Activated CD4-positive, alpha-beta T cell treated with anti-CD3 and anti-CD28 coated beads, Interleukin-2, amount 50 U/mL, for 16 hours (primary cell): ENCODE measurements around the gene TINAG.

ENCODE experiments used
- DNase-seq: peaks from one replicate; pipeline ENCODE4 v3.0.0-alpha.2; 2020

Gene TINAG, protein sequence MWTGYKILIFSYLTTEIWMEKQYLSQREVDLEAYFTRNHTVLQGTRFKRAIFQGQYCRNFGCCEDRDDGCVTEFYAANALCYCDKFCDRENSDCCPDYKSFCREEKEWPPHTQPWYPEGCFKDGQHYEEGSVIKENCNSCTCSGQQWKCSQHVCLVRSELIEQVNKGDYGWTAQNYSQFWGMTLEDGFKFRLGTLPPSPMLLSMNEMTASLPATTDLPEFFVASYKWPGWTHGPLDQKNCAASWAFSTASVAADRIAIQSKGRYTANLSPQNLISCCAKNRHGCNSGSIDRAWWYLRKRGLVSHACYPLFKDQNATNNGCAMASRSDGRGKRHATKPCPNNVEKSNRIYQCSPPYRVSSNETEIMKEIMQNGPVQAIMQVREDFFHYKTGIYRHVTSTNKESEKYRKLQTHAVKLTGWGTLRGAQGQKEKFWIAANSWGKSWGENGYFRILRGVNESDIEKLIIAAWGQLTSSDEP

DNA sequence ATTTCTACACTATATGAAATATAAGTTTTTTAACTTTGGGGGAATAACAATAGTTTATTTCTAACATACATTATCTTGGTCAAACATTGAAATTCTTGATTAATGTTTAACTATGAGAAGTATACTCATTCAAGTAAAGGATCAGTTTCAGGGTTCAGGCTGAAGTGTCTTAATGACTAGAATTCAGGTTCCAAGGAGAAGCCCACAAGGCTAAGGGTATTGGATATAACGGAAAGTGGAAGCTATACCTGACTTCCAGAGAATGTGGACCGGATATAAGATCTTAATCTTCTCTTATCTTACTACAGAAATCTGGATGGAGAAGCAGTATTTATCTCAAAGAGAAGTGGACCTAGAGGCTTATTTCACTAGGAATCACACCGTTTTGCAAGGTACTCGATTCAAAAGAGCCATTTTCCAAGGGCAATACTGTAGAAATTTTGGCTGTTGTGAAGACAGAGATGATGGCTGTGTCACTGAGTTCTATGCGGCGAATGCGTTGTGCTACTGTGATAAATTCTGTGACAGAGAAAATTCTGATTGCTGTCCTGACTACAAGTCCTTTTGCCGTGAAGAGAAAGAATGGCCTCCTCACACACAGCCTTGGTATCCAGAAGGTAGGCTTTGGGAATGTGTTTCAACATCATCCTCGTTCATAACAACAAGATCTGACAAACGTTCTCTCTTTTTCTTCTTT is at the start of gene TINAG:
Gene TINAG, plus strand, starts transcription at position 153 of the 697 bp plus-strand sequence. Its CDS starts 110 bp downstream, at position 263.
- no peak for DNase-seq

DNA sequence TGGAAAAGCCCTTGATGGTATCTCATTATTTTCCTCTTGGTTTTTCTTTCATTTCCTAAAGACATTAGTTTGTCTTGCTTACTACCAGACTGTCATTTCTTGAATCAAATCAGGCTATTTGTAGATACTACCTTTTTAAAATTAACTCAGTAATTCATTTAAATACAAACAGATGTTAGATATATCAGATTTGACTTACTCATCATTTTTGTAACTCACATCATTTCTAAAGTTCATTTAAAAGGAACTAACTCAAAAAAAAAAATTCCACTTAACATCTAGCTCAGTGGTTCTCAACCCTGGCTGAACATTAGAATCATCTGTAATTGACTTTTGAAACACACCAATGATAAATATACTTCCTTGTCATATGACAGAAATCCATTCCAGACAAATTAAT is 48.2 kb upstream of the TINAG start:
- DNase-seq, result no peak

DNA sequence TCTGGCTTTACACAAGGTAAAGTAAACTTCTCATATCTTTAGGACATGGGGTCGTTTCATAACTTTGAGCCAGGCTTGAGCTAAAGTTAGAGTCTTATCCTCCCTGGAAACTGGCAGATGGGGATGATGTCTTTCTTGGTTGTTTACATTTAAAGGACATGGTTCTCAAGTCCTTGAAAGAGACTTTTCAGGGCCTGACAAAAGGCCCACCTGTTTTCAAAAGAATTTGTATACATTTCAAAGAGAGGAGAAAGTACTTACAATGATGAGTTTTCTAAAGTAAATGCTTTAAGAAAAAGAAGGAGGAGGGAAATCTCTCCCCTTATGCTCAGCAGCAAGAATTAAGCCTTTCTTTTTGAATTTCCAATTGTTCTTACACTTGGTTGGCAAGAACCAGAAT is 45.7 kb upstream of the TINAG start:
- no peak for DNase-seq

DNA sequence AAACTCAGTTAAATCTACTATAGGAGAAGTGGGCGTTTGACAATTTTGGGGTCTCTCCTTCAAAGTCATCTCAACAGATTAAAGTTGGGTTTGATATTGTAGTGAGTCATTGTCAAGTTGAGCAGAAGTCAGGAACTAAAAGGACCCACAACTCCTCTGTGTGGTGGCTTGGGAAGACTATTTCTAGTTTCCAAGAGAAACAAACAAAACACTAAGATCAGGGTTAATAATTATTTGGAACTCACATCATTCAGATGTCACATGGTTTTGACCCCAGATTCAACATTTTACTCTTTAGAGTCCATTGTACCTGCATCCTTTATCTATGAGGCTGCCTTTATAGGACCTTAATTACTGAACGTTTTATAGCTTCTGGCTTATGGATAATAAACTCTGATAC is 45.3 kb upstream of the TINAG start:
- DNase-seq, result no peak

DNA sequence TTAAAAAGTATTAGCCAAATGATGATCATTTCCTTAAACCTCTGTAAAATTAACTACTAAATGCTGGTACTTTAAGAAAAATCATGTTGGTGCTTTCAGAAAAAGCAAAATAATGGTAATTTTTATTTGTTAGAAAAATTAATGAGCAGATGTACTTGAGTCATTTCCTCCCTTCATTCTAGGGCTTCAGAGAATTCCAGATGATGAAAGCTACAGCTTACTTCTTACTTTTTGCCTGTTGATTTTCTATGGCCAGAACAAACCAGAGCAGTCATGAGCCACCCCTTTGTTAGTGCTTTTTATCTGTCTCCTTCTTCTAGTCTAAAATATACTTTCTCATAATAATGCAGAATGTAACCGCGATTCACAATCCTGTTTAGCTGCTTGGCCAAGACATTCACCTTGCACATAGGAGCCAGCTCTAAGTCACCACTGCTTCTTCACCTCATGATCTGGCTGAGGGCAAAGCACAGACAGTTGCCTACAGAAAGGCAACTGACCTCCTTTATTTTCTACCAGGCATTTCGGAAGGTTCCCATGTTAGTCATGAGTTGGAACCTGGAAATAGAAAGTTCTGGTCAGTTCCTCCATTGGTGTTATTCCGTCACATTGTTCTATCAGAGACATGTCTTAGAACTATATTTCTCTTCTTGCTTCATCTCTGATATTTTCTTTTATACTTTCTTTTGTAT is 43.5 kb upstream of the TINAG start:
- no peak for DNase-seq

DNA sequence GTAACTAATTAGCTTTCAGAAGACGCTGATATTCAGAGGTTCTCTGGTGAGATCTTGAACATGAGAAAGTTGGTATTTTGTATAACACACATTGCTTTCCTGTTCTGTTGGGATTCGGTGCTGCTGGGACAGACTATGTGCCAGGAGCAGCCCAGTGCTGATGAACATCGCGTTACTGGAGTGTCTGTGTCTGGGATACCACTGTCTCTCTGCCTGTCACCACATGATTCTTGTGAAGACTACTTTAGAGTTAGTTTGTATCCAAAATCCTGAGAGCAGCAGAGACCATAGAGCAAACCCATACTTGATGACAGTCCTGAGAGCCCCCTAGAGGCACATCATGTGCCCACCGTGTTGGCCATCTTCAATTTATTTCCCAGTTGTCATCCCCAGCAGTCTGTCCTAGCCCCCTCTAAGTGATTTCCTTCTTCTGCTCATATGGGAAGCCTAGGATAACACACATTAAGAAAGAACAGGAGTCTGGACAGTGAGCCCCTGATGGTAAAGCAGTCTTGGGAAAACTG is 41.8 kb upstream of the TINAG start:
- no peak for DNase-seq

DNA sequence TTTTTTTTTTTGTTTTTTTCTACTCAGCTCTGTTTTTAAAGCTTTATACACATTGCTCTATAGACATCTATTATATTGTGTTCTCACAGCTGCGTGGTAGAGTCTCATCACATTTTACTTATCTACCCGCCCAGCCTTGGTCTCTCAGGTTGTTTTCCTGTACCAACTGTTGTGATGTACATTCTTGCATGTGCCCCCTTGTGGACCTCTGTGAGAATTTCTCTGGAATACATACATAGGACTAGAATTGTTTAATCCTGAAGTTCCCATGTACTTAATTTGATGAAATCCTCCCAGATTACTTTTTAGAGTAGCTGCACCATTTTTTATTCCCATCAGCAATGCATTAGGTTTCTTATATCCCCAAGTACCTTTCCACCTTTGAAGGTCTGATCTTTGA is 40.4 kb upstream of the TINAG start:
- no peak for DNase-seq

DNA sequence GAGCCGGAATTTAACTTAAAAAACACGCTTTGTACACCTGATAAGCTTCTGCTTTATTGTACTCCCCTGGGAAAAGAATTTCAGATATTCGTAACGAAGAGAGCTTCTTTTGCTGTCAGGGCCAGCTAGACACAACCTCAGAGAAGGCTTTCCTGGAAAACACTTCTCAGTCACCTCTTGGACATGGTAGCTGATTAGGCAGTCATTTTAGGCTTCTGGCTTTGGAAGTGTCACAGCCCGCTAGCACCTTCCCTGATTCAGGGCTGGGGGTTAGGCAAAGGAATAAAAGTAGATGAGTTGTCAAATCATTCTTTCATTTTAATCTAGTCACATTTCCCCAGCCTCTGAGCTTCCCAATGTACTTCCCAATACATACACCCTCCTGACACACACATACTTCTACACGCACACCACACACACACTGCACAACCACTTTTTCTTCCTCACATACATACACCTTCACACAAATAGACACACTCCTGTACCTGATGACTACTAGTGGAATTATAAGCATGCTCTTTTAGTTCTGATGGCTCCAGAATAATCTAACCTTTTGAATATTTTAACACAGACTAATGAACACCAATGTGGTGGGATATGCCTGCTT is 34.9 kb upstream of the TINAG start:
- no peak for DNase-seq

DNA sequence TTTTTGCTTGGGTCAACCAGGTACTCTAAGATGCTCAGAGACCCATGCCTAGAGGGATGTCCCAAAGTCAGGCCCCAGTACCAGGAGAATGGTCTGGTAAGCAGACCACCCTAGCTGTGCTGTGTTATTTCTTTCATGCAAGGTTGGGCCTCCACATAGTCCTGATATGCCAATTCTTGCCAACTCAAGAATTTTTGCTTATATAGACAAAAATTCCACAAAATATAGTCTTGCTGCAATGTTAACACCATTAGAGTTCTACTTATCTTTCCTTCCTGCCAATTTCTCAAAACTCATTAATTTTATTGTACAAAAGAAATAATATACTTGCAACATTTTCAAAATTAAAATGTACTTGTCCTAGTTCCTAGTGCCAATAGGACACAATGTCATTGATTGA is 33.9 kb upstream of the TINAG start:
- no peak for DNase-seq

DNA sequence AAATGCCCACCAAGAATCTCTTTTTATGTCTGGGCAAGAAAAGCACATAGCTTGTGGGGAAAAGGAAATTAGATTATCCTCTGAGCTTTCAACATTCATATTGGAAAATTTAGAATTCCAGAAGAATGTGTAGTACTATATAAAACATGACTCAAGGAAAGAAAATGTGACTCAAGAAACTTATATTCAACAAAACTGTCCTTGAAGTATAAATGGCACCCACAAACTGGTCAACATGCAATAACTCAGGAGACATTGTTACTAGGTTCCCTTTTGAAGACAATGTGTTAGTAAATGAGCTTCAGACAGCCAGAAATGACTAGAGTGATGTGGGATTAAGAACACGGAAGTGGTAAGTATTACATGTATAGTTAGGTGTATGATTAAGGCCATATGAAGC is 26.1 kb upstream of the TINAG start:
- DNase-seq, result no peak

DNA sequence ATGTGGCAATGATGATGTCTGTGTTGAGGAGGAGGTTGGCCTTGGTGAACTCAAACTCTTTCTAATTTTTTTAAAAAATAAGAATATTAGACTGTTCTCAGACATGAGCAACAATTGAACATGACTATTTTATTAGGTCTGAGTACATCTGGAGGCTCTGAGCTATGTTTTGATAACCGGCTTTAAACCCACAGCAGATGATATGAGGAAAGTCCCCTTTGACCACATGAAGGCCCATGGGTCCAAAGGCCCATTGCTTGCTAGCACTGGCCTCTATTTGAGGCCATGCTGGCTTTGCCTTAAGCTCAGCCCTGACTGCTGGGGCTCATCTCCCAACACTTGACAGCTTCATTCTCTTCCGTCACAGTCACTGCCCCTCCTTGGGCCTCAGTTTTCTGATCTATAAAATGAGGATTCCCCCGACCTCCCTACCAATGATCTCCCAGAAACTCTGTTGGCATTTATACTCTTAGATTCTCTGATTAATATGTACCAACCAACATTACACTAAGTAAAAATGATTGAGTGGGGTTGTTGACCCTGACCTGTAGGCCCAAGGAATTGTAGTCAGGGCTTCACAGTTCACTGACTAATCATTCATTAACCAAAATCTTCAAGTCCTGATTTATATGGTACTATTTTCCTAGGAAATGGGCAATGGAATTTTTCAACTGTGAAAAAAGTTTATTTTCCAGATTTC is 23.9 kb upstream of the TINAG start:
- DNase-seq, result no peak

DNA sequence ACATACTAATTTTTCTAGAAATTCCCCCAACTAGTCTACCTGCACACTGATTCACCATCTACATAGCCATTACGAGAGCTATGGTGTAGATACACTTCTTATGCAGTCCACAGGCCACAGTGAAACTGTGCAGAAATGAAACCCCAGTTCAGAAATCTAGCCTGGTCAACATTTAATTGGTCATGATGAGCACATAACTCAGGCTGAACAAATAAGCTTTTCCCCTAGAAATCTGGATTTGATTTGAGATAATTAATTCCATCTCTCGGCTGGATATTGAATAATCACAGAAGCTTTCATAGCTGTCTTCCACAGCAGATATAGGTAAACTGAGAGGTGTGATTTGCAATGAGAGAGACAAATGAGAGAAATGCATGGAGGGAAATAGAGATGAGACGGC is 22.6 kb upstream of the TINAG start:
- DNase-seq, result no peak

DNA sequence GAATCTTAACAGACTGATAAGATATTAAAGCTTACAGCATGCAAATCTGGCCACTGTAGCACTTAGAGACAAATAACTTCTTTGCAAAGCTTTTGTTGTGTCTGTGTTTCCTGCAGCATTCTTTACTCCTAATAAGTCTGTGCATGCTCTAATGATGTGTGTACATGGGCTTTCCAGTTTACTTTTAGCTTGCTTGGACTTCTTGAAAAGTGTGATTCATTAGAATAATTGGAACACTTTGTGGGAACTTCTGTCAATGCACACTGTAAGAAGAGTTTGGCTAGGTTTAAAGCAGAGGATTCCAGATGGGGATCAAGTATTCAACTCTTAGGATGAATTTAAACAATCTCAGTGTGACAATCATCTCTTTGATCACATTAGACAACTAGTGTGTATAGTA is 22.1 kb upstream of the TINAG start:
- DNase-seq, result no peak

DNA sequence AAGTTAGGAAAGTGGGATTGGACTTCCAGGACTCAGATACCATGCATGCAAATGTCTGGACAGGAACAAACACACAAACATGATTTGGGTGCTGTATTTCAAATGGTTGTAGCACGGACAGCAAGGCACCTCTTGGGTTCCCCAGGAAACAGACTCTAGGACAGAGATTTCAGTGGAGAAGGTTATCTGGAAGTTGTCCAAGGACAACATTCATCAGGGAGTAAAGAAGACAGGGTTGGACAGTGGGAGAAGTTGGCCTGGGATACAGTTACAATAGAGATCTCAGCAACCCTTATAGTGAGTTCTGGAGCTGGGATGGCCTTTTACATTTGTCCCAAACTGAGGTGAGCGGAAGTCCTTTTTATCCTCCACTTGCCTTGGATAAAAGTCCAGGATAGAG is 19.8 kb upstream of the TINAG start:
- no peak for DNase-seq

DNA sequence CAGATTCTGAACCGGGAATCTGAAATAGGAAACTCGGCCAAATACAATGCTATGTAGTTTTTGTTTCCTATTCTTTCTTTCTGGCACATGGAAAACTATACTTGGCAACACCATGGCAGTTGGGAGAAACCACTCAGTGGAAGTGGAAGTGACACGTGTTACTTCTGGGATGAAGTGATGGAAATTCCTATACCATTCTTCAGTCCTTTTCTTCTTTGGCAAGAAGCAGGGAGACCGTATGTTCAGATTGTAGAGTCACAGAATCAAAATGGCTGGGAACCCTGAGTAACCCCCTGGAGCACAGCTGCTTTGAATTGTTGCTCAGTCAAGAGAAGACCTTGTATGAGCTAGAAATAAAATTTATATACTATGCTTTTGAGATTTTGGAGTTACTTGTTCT is 18.8 kb upstream of the TINAG start:
- DNase-seq, result no peak

DNA sequence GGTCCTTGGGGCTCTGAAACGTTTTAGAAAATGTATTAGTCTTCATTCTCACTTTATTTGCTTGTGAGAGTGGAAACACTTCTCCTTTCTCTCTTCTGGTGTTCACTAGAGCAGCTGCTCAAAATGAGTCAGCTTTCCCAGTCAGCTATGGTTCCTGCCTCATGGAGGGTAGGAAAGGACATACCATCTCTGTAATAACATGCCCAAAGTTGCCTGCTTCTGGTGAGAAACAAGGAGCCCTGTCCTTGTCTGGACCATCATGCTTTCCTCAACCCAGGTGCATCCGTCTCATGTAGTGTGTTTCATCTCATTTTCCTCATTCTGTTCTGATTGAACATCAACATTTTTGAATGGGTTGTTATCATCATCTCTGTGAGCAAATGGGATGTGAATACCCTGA is 17.1 kb upstream of the TINAG start:
- DNase-seq, result peak; percentile 26

DNA sequence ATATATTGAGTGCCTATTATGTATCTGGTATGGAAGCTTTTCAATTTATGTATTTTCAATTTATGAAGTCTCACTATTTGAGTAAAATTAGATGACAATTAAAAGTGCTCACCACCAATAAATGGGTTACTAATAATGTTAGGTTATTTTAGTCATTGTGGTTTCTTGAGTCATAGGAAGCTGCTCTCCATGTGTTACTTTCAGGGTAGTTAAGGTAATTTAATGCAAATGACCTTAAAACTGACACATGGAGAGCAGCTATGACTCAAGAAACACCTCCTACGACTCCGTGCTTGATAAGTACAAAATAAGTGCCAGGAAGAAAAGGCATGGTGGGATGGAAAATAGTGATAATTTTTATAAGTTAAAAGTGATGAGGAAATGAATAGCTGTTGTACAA is 16.5 kb upstream of the TINAG start:
- peak; percentile 61 for DNase-seq

DNA sequence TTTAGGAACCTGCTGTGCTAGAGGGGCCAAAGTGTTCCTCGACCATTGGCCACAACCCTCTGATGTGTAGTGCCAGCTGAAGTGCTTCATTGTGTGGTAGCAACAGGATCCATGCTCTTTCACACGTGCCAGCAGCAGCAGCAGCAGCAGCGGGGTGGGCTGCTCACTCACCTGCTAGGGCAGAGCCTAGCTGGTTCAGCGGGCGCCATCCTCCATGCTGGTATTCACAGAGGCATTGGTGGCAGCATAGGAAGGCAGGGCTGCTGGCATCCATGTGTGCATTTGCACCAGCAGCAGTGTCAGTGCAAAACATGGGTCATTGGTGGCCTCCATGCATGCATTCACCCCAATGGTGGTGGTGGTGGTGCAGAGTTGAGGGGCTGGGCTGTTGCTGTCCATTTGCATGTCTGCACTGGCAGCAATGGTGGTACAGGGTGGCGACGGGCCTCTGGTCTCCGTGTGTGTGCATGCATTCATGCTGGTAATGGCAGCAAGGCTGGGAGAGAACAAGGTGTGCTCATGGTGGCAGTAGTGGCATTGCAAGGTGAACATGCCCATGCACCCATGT is 13.2 kb upstream of the TINAG start:
- no peak for DNase-seq

DNA sequence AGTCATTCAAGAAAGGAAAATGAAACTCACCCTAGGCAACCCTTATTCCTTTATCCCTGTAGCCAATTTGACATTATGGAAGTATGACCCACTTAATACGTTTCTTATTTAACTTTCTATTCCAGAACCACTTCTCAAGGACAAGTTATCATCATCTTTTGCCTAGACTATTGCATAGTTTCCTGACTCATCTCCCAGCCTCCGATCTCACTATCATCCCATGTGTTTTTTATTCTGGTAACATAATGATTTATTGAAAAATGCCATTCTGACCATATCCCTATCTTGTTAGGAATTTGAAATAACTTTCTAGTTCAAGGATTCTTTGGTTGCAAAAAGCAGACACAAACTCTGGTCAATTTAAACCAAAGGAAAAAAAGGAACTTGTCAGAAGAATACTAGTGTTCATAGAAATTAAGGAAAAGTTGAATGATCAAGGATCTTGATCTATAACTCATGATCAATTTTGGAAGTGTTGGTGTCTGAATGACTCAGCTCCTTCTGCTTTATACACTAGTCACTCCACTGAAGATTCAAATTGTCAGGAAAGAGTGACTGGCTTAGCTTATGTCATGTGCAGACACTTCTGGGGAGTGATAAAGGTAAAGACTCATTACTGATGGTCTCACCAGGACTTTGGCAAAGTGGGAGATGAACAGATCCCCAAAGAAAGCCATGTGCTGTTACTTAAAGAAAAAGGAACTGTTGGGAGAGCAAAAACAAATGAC is 8.5 kb upstream of the TINAG start:
- no peak for DNase-seq

DNA sequence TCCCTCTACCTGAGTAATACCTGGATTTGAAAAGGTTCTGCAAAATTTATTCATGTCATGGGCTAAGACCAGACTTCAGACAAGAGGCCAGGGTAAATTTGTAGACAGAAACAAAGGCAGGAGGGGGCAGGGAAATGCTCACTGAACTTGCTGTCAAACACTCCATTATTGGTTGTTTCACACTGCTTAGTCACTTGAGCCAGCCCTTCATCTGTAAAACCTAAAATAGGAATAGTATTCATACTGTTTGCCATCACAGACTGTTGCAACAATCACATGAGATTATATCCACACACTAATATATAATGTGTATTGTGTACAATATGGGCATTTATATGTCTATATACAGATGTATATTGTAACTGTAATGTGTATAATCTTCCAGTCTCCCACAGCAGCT is 6.5 kb upstream of the TINAG start:
- no peak for DNase-seq

DNA sequence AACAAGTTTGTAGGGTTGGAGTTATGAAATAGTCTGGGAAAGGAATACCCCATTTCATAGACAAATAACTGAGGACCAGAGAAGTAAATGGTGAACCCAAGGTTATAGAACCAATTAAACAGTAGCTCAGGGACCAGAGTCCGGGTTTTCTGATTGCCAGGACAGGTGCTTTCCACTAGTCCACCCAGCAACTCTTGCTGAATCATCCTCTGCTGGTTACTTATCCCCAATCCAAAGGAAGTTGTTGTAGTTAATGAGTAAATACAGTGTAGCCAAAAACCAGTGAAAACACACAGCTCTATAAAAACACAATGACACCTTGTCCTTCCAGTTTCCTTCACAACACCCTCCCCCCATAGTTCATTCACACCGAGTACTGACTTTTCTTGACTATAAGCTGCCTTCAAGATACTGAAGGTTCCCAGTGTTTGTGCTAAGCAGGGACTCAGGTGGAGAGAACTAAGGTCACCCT is 766 bp upstream of the TINAG start:
- DNase-seq, result no peak

DNA sequence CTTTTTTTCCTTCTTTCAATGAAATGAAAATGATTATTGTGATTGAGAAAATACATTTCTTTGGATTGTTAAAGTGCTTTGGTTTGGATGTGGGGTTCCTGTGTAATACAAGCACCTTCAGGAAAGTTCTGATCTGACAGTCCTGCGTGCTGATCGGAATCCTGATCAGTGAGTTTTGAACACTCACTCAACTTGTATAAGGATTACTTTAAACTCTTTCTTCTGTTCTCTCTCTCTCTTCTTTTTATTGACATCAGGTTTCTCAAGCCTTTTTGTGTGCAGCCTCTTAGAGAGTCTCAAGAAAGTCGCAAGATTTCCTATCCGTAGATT is 710 bp downstream of the TINAG start:
- DNase-seq, result no peak
